Measurements from ENCODE around the gene ABI3.

GRCh38 chr17:49241692-49242397 is 31.3 kb downstream of the ABI3 start:
- TF ChIP-seq CTCF (IDR thresholded peaks at IDR 0.05; ENCODE audit: poor library complexity, severe bottlenecking) (no peak), EZH2 (IDR thresholded peaks at IDR 0.05; ENCODE audit: borderline replicate concordance, insufficient read depth, low read length, poor library complexity, severe bottlenecking) (no peak), EP300 (conservative IDR thresholded peaks at IDR 0.05; ENCODE audit: poor library complexity, severe bottlenecking) (no peak)
